GM12873 (cell line): ENCODE results near the gene ADAM20.

Experiments used
- TF ChIP-seq, protein P1 (sequence below): IDR thresholded peaks from 2 replicates; pipeline ENCODE4 v1.5.1; 2012; ENCODE audit warnings: low read depth, mild to moderate bottlenecking, moderate library complexity, low read length, control low read depth; ENCODE audit not compliant: insufficient read depth; ENCODE audit errors: missing control alignments

Gene ADAM20

DNA sequence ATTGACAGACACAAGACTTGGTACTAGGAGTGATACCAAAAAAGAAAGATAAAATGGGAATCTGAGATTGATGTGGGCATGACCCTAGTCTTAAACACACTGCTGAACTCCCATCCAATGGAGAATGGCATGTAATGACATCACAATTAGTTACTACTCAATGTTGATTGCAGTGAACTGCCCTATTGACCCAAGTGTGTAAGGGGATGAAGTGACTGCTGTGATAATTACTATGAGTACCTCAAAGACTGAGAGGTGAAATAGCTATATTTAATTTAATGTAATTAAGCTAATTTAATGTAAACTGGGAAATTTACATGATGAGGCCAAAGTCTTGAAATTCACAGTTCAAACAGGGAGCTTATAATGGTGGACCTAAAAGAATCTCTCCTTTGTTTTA lies at the start of gene ADAM20:
Gene ADAM20, minus strand, starts transcription at position 101 of the 400 bp plus-strand sequence. CDS start 10,247 bp downstream, outside the sequence.
- TF ChIP-seq, protein P1, sequence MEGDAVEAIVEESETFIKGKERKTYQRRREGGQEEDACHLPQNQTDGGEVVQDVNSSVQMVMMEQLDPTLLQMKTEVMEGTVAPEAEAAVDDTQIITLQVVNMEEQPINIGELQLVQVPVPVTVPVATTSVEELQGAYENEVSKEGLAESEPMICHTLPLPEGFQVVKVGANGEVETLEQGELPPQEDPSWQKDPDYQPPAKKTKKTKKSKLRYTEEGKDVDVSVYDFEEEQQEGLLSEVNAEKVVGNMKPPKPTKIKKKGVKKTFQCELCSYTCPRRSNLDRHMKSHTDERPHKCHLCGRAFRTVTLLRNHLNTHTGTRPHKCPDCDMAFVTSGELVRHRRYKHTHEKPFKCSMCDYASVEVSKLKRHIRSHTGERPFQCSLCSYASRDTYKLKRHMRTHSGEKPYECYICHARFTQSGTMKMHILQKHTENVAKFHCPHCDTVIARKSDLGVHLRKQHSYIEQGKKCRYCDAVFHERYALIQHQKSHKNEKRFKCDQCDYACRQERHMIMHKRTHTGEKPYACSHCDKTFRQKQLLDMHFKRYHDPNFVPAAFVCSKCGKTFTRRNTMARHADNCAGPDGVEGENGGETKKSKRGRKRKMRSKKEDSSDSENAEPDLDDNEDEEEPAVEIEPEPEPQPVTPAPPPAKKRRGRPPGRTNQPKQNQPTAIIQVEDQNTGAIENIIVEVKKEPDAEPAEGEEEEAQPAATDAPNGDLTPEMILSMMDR: no peak

DNA sequence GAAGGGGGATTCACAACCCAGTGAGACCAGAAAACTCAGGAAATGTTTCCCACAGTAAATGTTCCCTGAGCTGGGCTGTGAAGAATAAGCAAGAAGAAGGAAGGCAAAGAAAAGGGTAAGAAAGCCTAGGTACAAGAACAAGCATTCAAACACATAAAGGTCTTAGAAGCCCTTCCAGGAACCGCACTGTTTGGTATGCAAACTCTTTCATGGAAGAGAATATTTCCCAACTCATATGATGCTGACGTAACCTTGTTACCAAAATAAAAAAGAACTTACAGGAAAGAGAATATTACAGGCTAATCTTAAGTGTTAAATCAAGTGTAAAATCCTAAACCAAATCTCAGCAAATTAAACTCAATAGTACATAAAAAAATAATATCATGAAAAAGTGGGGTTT lies 42.1 kb upstream of the ADAM20 start:
- TF ChIP-seq, protein P1: no peak

DNA sequence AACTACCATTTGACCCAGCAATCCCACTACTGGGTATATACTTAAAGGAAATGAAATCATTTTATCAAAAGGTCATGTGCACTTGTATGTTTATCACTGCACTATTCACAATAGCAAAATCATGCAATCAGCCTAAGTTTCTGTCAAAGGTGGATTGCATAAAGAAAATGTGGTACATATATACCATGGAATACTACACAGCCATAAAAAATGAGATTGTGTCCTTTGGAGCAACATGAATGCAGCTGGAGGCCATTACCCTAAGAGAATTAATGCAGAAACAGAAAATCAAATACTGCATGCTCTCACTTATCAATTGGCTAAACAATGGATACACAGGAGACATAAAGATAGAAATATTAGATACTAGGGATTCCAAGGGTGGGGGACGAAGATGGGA lies 38.2 kb upstream of the ADAM20 start:
- TF ChIP-seq, protein P1: no peak

DNA sequence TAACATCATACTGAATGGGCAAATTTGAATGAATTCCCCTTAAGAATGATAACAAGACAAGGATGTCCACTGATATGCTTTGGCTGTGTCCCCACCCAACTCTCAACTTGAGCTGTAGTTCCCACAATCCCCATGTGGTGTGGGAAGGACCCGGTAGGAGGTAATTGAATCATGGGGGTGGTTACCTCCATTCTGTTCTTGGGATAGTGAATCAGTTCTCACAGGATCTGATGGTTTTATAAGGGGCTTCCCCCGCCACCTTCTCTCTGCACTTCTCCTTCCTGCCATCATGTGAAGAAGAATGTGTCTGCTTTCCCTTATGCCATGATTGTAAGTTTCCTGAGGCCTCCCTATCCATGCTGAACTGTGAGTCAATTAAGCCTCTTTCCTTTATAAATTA lies 36.3 kb upstream of the ADAM20 start:
- TF ChIP-seq, protein P1: no peak

DNA sequence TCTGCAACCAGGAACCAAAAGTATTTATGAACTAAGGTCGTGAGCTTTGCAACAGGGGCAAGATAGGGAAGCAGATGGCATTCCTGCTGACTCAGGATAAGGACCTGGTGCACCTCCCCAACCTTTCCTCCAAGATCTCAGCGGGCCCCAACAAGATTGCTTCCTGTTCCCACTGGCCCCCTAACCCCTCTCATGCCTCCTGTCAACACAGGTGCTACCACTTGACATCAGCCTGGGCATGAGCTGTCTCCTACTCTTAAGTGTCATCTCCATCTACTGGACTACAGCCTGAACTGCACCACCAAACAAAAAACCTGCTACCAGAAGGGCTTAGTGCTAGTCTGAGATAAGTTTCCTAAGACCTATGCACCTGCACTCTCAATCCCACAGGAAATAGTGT lies 33.0 kb upstream of the ADAM20 start:
- TF ChIP-seq, protein P1: peak; percentile 72

DNA sequence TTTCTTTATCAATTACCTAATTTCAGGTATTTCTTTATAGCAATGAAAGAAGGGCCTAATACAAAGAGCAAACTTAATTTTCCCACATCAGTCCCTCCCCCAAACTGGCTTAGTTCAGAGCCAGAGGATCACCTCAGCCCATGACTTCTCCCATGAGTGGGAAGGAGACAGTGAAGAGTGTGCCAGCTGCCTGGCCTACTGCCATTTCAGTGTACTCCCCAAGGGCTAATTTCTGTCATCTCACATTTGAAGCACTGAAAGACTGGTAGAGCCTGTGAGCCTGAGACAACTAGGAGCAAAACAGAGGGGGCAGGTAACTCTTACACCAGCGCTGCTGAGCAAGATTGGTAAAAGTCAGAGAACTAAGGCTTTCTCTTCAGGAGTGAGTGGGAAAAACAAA lies 29.1 kb upstream of the ADAM20 start:
- TF ChIP-seq, protein P1: no peak

DNA sequence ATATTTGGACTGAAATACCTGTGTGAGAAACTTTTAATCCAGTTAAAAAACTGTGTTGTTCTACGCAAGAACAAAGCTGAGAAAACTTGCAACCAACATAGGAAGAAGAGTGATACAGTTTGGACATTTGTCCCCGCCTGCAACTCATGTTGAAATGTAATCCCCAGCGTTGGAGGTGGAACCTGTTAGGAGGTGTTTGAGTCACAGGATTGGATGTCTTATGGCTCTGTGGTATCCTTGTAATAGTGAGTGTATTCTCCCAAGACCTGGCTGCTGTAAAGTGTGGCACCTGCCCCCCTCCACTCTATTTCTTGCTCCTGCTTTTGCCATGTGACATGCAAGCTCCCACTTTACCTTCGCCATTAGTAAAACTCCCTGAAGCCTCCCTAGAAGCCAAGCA lies 28.6 kb upstream of the ADAM20 start:
- TF ChIP-seq, protein P1: no peak
